ENCODE measurements around the gene SLC35A5.

Gene SLC35A5

DNA sequence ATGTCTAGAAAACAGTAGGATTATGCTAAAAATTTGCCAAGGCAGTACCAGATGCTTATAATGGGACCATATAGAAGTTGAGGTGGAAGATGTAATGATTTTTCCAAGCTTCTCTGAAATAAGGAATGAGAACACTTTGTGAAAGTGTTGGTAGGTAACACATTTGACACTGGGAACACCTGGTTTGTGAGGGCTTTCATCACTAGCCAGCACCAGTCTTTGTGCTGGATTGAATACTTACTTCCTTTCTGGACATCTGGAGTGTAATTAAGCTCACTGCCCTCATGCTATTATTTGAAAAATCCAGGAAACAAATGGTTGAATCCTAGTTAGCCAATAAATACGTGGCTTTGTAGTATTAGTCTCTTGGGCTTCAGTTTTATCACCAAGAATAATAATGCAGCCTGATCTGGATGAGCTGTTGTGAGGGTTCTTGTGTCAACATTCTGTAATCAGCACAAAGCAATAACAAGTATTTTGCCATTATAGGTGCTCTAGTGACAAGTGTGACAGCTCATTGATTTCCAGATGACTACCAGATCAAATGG lies 66.1 kb downstream of the SLC35A5 start:
- DNase-seq, result no peak
- H3K27ac Mint-ChIP-seq, result no peak overlapping the region
- no peak overlapping the region for H3K4me3 Mint-ChIP-seq
- H3K36me3 Mint-ChIP-seq (ENCODE audit: low read depth), result no peaks in the 10 kb centered on the region
- no peaks in the 10 kb centered on the region for H3K9me3 Mint-ChIP-seq
- H3K27me3 Mint-ChIP-seq, result peaks cover 10% of the 10 kb centered on the region
- peaks cover 6% of the 10 kb centered on the region for H3K4me1 Mint-ChIP-seq (ENCODE audit: low read depth)

DNA sequence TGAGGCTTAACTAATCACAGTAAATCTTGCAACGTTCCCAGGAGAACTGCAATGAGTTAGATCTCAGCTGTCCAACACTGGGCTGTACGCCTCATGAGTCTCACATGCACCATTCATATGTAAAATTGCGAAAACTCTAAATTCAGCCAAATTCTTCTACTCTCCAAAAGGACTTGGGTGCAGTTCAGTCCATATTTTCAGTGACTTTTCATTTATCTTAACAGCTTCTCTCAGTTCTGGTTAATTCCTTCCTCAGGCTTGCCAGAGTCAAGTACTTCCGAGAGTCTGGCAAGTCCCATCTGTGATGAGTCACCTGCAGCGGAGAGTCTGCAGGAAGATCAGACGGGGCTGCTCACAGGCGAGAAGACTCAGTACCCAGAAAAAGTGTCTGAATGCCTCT lies 67.6 kb downstream of the SLC35A5 start:
- no peak overlapping the region for H3K4me3 Mint-ChIP-seq
- DNase-seq, result no peak

DNA sequence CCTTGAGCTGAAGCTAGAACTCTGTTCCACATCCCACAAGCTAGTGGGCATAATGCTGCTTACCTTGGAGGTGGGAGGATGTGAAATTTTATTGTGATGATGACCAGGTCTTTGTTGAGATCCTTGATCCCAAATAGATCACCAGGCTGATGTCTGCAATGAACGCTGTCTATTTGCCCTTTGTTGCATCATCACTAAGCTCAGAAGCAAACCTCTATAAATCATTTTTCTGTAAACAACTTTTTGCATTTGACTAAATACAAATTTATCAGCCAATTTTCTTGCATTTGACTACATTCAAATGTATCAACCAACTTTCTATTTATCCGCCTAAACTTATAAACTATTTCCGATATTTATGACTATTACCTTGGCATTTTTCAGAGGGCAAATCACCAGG lies 69.4 kb downstream of the SLC35A5 start:
- Mint-ChIP-seq H3K27ac (no peak overlapping the region), H3K27me3 (no peaks in the 10 kb centered on the region), H3K9me3 (no peaks in the 10 kb centered on the region), H3K4me1 (ENCODE audit: low read depth) (peaks cover 17% of the 10 kb centered on the region), H3K4me3 (no peak overlapping the region), H3K36me3 (ENCODE audit: low read depth) (no peaks in the 10 kb centered on the region)
- no peak for DNase-seq

More for the DNA sequence above, 67.6 kb downstream of the SLC35A5 start:
- Mint-ChIP-seq H3K4me1 (ENCODE audit: low read depth) (peaks cover 6% of the 10 kb centered on the region), H3K36me3 (ENCODE audit: low read depth) (no peaks in the 10 kb centered on the region), H3K27ac (no peak overlapping the region), H3K27me3 (peaks cover 2% of the 10 kb centered on the region), H3K9me3 (no peaks in the 10 kb centered on the region)

DNA sequence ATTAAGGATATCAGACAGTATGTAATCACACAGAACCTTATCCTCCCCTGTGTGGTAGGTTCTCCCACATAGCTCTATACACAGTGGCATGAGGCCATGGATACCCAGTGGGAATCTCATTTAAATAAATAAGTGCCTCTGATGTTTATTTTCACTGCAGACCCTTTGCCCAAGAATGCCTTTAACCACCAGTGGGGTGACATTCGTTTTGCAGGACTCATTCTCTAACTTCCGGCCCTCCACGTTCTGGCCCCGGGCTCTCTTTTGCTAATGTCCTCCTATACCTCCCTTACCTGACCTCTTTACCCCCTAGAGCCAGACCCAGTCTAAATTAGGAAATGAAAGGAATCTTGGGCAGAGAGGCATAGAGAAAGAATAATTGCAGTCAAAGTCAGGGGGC lies 70.8 kb downstream of the SLC35A5 start:
- H3K4me3 Mint-ChIP-seq, result no peak overlapping the region
- H3K36me3 Mint-ChIP-seq (ENCODE audit: low read depth), result no peaks in the 10 kb centered on the region
- DNase-seq, result no peak
- no peak overlapping the region for H3K27ac Mint-ChIP-seq
- H3K4me1 Mint-ChIP-seq (ENCODE audit: low read depth), result peaks cover 17% of the 10 kb centered on the region
- no peaks in the 10 kb centered on the region for H3K9me3 Mint-ChIP-seq
- no peaks in the 10 kb centered on the region for H3K27me3 Mint-ChIP-seq

DNA sequence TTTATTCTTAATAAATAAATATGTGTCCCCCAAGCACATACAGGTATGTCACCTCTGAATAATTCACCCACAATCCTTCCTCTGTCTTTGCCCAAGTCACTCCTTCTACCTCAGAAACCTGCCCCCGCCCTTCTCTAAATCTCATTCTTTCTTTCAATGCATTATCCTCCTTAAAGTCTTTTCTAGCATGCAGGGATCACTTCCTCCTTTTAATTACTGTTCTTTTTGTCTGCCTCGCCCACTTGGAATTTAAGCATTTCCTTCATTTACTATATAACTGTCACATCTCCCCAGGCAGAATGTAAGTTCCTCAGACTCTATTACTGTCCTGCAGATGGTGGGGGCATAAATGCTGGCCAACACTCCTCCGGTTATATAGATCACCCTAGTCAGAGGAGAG lies 71.3 kb downstream of the SLC35A5 start:
- no peaks in the 10 kb centered on the region for H3K36me3 Mint-ChIP-seq (ENCODE audit: low read depth)
- H3K27ac Mint-ChIP-seq, result no peak overlapping the region
- DNase-seq, result no peak
- H3K4me1 Mint-ChIP-seq (ENCODE audit: low read depth), result peaks cover 17% of the 10 kb centered on the region
- no peaks in the 10 kb centered on the region for H3K9me3 Mint-ChIP-seq
- no peaks in the 10 kb centered on the region for H3K27me3 Mint-ChIP-seq
- no peak overlapping the region for H3K4me3 Mint-ChIP-seq

DNA sequence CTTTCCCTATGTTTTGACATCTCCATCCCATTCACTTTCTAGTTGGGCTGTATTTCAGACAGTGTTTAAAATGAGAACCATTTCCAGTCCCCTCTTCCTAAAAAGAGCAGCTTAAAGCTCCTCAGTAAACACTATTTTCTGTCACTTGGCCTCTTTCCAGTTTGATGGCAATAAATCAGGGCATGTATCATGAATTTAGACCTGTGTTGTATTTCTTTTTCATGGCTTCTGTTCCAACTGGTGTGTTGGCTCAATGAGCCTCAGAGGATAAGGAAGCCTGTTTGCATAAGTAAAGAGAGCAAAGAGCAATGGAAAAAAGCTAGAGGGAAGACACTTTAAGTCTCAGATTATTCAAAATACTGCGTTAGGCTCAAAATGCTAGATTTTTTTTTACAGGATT lies 71.9 kb downstream of the SLC35A5 start:
- Mint-ChIP-seq H3K27ac (no peak overlapping the region), H3K27me3 (no peaks in the 10 kb centered on the region), H3K4me1 (ENCODE audit: low read depth) (peaks cover 17% of the 10 kb centered on the region), H3K9me3 (no peaks in the 10 kb centered on the region), H3K36me3 (ENCODE audit: low read depth) (no peaks in the 10 kb centered on the region), H3K4me3 (no peak overlapping the region)
- DNase-seq, result no peak

DNA sequence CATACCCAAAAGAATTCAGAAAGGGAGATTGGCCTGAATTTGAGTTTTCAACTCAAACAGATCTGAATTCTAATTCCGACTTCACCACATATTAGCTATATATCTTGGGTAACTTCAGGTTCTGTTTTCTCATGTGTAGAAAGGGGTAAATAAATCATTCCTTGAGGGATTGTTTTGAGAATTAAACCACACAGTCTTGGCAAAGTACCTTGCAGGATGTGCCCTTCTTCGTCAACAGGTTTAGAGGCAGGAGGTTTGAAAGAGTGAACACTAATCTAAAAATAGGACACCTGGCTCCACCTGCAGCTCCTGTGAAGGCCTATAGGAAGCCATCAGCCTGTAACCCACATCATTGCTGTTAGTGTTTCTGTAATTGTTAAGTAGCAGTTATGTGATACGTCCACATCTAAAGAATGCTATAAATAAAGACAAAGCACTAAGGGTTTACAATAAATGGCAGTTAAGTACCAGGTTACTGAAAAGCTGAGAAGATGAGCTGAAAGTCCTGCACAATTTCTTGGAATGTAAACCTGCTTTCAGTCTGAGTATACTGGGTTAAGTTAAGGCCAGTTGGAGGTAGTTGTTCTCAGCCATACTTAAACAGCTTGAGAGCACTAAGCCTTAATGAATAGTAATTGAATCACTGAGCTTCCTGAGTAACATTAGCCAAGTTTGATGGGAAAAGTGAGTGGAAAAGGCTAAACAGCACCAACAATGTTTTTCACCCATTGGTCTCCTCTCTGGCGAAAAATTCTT lies 73.1 kb downstream of the SLC35A5 start:
- no peak overlapping the region for H3K4me3 Mint-ChIP-seq
- peaks cover 11% of the 10 kb centered on the region for H3K4me1 Mint-ChIP-seq (ENCODE audit: low read depth)
- no peaks in the 10 kb centered on the region for H3K36me3 Mint-ChIP-seq (ENCODE audit: low read depth)
- H3K27me3 Mint-ChIP-seq, result no peaks in the 10 kb centered on the region
- DNase-seq, result no peak
- H3K9me3 Mint-ChIP-seq, result no peaks in the 10 kb centered on the region
- no peak overlapping the region for H3K27ac Mint-ChIP-seq

Measured in activated T-cell treated with anti-CD3 and anti-CD28 coated beads, Interleukin-2, amount 50 U/mL, for 24 hours (primary cell).